Suprapubic skin (tissue), 4 donors: ENCODE data around the gene BSG. TPM values are rescaled to one million over a fixed set of nuclear protein-coding genes. Genes with fewer than 3 reads are reported as not detected.
"Not testable (repeated sequence)": the region's sequence is repeated elsewhere in the genome, so short reads cannot be mapped to it uniquely, and the experiment has no call there.

Experiments used
- DNase-seq, 2 donors: peaks; one replicate each; pipeline ENCODE4 v3.0.0-alpha.2; 2019; ENCODE audit warnings: low spot score in 2 of 2
- H3K27ac ChIP-seq: fragments of 200-600 bp; sonication (generic); one replicate; pipeline ENCODE4 v1.5.1; 2019
- H3K27me3 ChIP-seq: fragments of 200-600 bp; sonication (generic); one replicate; pipeline ENCODE4 v1.5.1; 2019
- H3K36me3 ChIP-seq: fragments of 200-600 bp; sonication (generic); one replicate; pipeline ENCODE4 v1.5.1; 2019
- H3K4me1 ChIP-seq: fragments of 200-600 bp; sonication (generic); one replicate; pipeline ENCODE4 v1.5.1; 2019
- H3K4me3 ChIP-seq: fragments of 200-600 bp; sonication (generic); one replicate; pipeline ENCODE4 v1.5.1; 2019; ENCODE audit warnings: mild to moderate bottlenecking
- H3K9me3 ChIP-seq: fragments of 200-600 bp; sonication (generic); one replicate; pipeline ENCODE4 v1.5.1; 2019
- EP300 ChIP-seq: sonication (generic); formaldehyde crosslinking; IDR thresholded peaks from one replicate; pipeline ENCODE4 v1.6.1; 2017; ENCODE audit warnings: antibody characterized with exemption
- POLR2A ChIP-seq, 2 donors: fragments of 450-650 bp; IDR thresholded peaks; one replicate each; pipeline ENCODE4 v1.6.1; 2017; ENCODE audit warnings: antibody characterized with exemption in 2 of 2, mild to moderate bottlenecking in 2 of 2, moderate library complexity in 2 of 2
- POLR2AphosphoS5 ChIP-seq, 3 donors: sonication (generic); formaldehyde crosslinking; IDR thresholded peaks; one replicate each; pipeline ENCODE4 v1.6.1; 2017; ENCODE audit warnings: antibody characterized with exemption in 3 of 3
- WGBS: methylation state at CpG from one replicate; pipeline ENCODE4 v1.1.5; 2018; 5-methylcytosine and 5-hydroxymethylcytosine counted together
- total RNA-seq, 4 donors: library from RNA; depleted of rRNA; stranded (reverse); fragments of >200 nt; gene quantifications; one replicate each; pipeline ENCODE4 v1.1.0, GENCODE V29; 2016
- TF ChIP-seq, protein P1 (sequence below), 2 donors: fragments of 200-600 bp in 1 of 2; fragments of 450-650 bp in 1 of 2; sonication (generic) in 1 of 2; IDR thresholded peaks; one replicate each; pipeline ENCODE4 v1.5.1; 2016 to 2019; ENCODE audit warnings: antibody characterized with exemption in 2 of 2, mild to moderate bottlenecking in 1 of 2, moderate library complexity in 1 of 2

The BSG gene
- total RNA-seq, 4 donors from 2014 or later, result 265 to 314 (median 285) TPM

DNA sequence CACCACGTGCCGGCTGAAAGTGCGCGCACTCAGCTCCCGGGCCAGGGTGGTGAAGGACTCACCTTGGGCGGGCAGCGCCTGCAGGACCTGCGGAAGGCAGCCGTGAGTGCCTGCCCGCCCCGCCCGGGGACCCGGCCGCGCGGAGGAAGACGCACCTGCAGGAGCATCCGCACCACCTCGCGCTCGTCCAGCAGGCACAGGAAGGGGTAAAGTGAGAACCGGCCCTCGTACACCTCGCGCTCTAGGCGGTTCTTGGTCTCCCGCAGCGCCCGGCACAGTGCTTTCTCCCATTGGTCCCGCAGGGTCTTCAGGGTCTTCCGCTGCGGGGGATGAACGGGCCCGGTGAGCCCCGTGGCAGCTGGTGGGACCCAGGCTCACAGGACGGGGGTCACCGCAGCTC is 50.3 kb downstream of the BSG start:
- Histone ChIP-seq H3K36me3 (peaks cover 74% of the 10 kb centered on the region), H3K4me3 (no peak overlapping the region), H3K27ac (no peak overlapping the region), H3K9me3 (no peaks in the 10 kb centered on the region), H3K27me3 (no peaks in the 10 kb centered on the region), H3K4me1 (no peaks in the 10 kb centered on the region)
- 98% methylated on average over 7 of the region's 37 CpGs for WGBS
- no peak for DNase-seq
- no peak for TF ChIP-seq POLR2A (IDR thresholded peaks at IDR 0.05)
- TF ChIP-seq POLR2AphosphoS5 (IDR thresholded peaks at IDR 0.05), result no peak
- no peak for TF ChIP-seq EP300
- TF ChIP-seq, protein P1, sequence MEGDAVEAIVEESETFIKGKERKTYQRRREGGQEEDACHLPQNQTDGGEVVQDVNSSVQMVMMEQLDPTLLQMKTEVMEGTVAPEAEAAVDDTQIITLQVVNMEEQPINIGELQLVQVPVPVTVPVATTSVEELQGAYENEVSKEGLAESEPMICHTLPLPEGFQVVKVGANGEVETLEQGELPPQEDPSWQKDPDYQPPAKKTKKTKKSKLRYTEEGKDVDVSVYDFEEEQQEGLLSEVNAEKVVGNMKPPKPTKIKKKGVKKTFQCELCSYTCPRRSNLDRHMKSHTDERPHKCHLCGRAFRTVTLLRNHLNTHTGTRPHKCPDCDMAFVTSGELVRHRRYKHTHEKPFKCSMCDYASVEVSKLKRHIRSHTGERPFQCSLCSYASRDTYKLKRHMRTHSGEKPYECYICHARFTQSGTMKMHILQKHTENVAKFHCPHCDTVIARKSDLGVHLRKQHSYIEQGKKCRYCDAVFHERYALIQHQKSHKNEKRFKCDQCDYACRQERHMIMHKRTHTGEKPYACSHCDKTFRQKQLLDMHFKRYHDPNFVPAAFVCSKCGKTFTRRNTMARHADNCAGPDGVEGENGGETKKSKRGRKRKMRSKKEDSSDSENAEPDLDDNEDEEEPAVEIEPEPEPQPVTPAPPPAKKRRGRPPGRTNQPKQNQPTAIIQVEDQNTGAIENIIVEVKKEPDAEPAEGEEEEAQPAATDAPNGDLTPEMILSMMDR (IDR thresholded peaks at IDR 0.05), result no peak

DNA sequence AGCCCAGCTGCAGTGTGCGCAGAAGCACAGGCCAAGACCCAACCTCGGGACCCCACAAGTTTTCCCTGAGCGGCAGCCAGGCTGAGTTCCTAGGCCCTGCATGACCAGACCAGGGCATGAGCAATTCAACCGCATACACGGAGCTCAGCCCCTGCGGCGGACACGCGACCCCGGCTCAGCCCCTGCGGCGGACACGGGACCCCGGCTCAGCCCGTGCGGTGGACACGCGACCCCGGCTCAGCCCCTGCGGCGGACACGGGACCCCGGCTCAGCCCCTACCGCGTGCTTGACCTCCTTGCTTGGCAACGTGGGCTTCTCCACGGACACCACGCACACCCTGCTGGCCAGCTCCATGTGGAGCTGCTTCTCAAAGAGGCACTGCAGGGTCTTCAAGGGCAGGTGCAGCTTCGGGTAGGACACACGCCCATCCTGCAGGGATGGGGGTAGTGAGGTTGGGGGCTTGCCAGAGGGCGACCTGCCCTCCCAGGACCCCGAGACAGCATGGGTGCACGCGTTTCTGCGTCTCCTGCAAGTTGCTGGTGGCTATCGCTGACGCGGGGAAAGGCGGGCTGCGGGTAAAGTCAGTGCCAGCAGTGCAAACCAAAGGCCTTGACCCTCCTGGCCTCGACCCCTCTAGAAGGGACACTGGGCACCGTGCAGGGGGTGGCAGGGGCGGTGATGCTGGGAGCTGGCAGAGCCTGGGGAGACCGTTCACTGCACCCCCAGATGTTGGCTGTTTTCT is 51.0 kb downstream of the BSG start:
- no peak for DNase-seq
- no peak for TF ChIP-seq POLR2AphosphoS5 (IDR thresholded peaks at IDR 0.05)
- TF ChIP-seq, protein P1 (IDR thresholded peaks at IDR 0.05), result no peak
- TF ChIP-seq EP300, result no peak
- TF ChIP-seq POLR2A (IDR thresholded peaks at IDR 0.05), result no peak
- Histone ChIP-seq H3K27me3 (no peaks in the 10 kb centered on the region), H3K9me3 (no peaks in the 10 kb centered on the region), H3K4me3 (no peak overlapping the region), H3K4me1 (no peaks in the 10 kb centered on the region), H3K27ac (no peak overlapping the region), H3K36me3 (peaks cover 73% of the 10 kb centered on the region)
- WGBS, result 90% methylated on average over 30 of the region's 44 CpGs

DNA sequence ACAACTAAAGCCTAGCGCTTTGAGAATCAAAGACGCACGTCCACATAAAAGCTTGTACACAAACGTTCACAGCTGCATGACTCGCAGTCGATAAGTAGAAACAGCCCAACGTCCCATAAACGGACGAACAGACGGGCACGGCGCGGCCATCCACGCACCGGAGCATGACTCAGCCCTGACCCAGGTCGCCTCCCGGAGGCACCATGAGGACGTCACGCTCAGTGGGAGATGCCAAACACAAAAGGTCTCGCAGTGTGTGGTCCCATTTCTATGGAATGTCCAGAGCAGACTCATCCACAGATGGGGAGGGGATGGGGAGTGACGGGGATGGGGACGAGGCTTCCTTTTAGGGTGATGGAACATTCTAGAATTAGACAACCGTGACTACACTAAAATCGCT is 51.6 kb downstream of the BSG start:
- H3K36me3 ChIP-seq, result peaks cover 67% of the 10 kb centered on the region
- no peak for TF ChIP-seq POLR2A (IDR thresholded peaks at IDR 0.05)
- TF ChIP-seq EP300, result no peak
- TF ChIP-seq, protein P1 (IDR thresholded peaks at IDR 0.05), result no peak
- no peak for TF ChIP-seq POLR2AphosphoS5 (IDR thresholded peaks at IDR 0.05)
- WGBS, result 82% methylated on average over 24 of the region's 24 CpGs

DNA sequence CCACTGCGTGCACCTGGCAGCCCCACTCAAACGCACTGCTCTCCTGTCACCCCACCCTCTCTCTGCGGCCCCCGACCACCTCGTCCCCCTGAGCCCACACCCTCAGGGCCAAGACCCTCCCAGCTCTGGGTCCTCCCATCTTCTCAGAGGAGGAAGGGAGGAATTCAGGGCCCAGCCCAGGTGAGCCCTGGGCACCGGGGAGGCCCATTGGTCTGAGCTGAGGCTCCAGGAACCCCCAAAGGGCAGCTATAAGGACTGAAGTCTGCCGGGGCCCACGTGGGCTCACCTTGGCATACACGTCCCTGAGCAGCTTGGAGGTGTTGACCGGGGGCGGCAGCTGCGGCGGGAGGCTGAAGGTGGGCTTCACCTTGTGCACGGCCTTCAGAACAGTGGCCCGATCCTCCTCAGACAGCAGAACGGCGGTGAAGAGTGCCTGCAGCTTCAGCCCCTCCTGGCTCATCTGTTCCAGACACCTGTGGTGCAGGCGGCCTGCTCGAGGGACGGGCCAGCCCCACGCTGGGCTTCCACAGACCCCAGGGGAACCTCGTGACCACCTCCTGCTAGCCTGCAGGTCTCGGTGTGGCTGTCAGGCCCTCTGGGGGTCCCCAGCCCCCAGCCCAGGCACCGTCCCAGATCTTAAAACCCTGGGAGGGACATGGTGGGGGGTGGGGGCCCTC is 52.2 kb downstream of the BSG start:
- 93% methylated on average over 17 of the region's 24 CpGs for WGBS
- H3K4me1 ChIP-seq, result no peaks in the 10 kb centered on the region
- TF ChIP-seq EP300, result no peak
- TF ChIP-seq POLR2AphosphoS5 (IDR thresholded peaks at IDR 0.05), result no peak
- no peak for TF ChIP-seq POLR2A (IDR thresholded peaks at IDR 0.05)
- TF ChIP-seq, protein P1 (IDR thresholded peaks at IDR 0.05), result no peak
- no peaks in the 10 kb centered on the region for H3K27me3 ChIP-seq
- no peak overlapping the region for H3K4me3 ChIP-seq
- H3K9me3 ChIP-seq, result no peaks in the 10 kb centered on the region
- peak overlapping the region; percentile 8 for H3K27ac ChIP-seq
- peaks cover 67% of the 10 kb centered on the region for H3K36me3 ChIP-seq
- no peak for DNase-seq

More for the DNA sequence above, 51.6 kb downstream of the BSG start:
- Histone ChIP-seq H3K4me3 (no peak overlapping the region), H3K27ac (no peak overlapping the region), H3K9me3 (no peaks in the 10 kb centered on the region), H3K4me1 (no peaks in the 10 kb centered on the region), H3K27me3 (no peaks in the 10 kb centered on the region)
- no peak for DNase-seq

DNA sequence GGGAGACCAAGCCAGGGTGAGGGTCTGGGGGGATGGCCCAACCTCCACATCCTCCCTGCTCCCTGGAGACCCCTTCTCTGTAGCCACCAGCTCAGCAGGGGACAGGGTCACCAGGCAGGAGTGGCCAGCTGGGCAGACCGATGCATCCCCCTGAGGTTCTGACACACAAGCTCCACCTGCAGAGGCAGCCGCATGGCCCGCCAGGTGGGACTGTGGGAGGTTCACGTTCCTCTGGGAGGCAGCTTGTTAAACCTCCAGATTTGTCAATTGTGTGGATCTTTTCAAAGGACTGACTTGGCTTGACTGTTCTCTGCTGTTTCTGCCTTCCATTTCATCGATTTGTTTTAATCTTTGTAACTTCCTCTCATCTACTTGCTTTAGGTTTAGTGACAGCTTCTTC is 52.9 kb downstream of the BSG start:
- no peaks in the 10 kb centered on the region for H3K9me3 ChIP-seq
- peaks cover 67% of the 10 kb centered on the region for H3K36me3 ChIP-seq
- TF ChIP-seq POLR2A (IDR thresholded peaks at IDR 0.05) (no peak), EP300 (no peak), POLR2AphosphoS5 (IDR thresholded peaks at IDR 0.05) (no peak)
- TF ChIP-seq, protein P1 (IDR thresholded peaks at IDR 0.05), result no peak
- no peak overlapping the region for H3K4me3 ChIP-seq
- WGBS, result 90% methylated on average over 5 of the region's 5 CpGs
- H3K4me1 ChIP-seq, result no peaks in the 10 kb centered on the region
- no peak overlapping the region for H3K27ac ChIP-seq
- H3K27me3 ChIP-seq, result no peaks in the 10 kb centered on the region
- DNase-seq, result no peak

DNA sequence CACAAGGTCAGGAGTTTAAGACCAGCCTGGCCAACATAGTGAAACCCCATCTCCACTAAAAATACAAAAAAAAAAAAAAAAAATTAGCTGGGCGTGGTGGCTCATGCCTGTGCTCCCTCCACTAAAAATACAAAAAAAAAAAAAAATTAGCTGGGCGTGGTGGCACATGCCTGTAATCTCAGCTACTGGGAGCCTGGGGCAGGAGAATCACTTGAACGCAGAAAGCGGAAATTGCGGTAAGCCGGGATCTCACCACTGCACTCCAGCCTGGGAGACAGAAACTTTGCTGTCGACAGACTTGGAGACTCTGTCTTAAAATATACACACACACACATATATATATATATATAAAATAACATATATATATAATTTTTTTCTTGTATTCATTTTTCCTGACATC is 54.2 kb downstream of the BSG start:
- H3K36me3 ChIP-seq, result peaks cover 59% of the 10 kb centered on the region
- DNase-seq, H3K27me3 ChIP-seq, H3K4me3 ChIP-seq, H3K4me1 ChIP-seq, H3K27ac ChIP-seq, H3K9me3 ChIP-seq: not testable (repeated sequence)
- WGBS, result 70% methylated on average over 7 of the region's 7 CpGs
